ENCODE results near the gene TMEM108. TPM values are rescaled to one million over a fixed set of nuclear protein-coding genes. Genes with fewer than 3 reads are reported as not detected.

TMEM108 gene
- total RNA-seq, 4 donors from 2014 or later: 2.6 to 9.2 (median 4.6) TPM

DNA sequence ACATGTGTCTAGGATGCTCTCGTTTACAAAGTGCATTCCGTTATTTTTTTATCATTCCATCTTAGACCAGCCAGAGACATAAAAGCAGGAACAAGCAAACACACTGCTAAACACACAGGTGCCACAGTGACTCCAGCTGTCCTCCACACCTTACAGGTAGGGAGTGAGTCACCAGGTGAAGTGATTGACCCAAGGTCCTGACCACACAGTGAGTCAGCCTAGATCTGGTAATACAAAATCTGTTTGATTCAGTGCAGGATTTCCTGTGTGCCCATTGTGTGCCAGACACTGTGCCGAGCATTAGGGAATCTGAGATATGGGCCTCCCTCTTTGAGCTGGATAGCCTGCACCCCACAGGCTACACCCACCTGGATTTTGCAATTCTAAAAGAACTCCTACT is 345.0 kb downstream of the TMEM108 start:
- TF ChIP-seq, protein P1, sequence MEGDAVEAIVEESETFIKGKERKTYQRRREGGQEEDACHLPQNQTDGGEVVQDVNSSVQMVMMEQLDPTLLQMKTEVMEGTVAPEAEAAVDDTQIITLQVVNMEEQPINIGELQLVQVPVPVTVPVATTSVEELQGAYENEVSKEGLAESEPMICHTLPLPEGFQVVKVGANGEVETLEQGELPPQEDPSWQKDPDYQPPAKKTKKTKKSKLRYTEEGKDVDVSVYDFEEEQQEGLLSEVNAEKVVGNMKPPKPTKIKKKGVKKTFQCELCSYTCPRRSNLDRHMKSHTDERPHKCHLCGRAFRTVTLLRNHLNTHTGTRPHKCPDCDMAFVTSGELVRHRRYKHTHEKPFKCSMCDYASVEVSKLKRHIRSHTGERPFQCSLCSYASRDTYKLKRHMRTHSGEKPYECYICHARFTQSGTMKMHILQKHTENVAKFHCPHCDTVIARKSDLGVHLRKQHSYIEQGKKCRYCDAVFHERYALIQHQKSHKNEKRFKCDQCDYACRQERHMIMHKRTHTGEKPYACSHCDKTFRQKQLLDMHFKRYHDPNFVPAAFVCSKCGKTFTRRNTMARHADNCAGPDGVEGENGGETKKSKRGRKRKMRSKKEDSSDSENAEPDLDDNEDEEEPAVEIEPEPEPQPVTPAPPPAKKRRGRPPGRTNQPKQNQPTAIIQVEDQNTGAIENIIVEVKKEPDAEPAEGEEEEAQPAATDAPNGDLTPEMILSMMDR (IDR thresholded peaks at IDR 0.05): no peak
- TF ChIP-seq POLR2A (IDR thresholded peaks at IDR 0.05): no peak
- intact Hi-C loops (cut with DNase I): loop anchor here (5.0 kb wide), 2 partner anchors 346 to 656 kb away; partner anchors contain the start of gene TMEM108
- no peak overlapping the region for H3K27ac ChIP-seq
- no peaks in the 10 kb centered on the region for H3K27me3 ChIP-seq
- no peak overlapping the region for H3K4me3 ChIP-seq (replicated peaks in 1 of 3)
- H3K9me3 ChIP-seq: no peaks in the 10 kb centered on the region
- 76 to 86% methylated on average over 3 of the region's 3 CpGs for WGBS, 2 donors
- H3K36me3 ChIP-seq: no peaks in the 10 kb centered on the region
- DNase-seq: no peak
- H3K4me1 ChIP-seq: peaks cover 6 to 16% of the 10 kb centered on the region in 2 donors

DNA sequence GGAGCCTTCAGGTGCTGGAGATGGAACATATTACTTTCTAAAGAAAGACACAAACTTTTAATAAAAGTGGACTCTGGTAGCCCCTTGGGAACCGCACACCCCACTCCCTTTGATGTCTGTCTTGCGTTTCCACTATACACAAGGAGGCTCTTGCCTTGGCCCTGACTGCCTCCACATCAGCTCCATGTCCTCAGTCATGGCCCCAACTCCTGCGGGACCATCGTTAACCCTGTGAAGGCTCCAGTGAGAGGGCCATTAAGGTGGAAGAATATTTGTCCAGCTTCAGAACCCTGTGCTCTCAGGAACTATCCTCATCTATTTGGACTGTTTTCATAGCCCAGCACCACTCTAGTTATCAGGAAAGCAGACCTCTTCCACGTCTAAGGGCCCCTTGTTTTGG is 345.6 kb downstream of the TMEM108 start:
- Histone ChIP-seq H3K4me1 (peaks cover 6 to 17% of the 10 kb centered on the region in 2 donors), H3K9me3 (no peaks in the 10 kb centered on the region), H3K4me3 (replicated peaks in 1 of 3) (no peak overlapping the region), H3K27ac (no peak overlapping the region), H3K36me3 (no peaks in the 10 kb centered on the region), H3K27me3 (no peaks in the 10 kb centered on the region)
- 71 to 82% methylated on average over 5 of the region's 5 CpGs for WGBS, 2 donors
- TF ChIP-seq POLR2A (IDR thresholded peaks at IDR 0.05): no peak
- TF ChIP-seq, protein P1 (IDR thresholded peaks at IDR 0.05): no peak
- intact Hi-C loops (cut with DNase I): loop anchor here (5.0 kb wide), 2 partner anchors 346 to 656 kb away; partner anchors contain the start of gene TMEM108
- DNase-seq: no peak

DNA sequence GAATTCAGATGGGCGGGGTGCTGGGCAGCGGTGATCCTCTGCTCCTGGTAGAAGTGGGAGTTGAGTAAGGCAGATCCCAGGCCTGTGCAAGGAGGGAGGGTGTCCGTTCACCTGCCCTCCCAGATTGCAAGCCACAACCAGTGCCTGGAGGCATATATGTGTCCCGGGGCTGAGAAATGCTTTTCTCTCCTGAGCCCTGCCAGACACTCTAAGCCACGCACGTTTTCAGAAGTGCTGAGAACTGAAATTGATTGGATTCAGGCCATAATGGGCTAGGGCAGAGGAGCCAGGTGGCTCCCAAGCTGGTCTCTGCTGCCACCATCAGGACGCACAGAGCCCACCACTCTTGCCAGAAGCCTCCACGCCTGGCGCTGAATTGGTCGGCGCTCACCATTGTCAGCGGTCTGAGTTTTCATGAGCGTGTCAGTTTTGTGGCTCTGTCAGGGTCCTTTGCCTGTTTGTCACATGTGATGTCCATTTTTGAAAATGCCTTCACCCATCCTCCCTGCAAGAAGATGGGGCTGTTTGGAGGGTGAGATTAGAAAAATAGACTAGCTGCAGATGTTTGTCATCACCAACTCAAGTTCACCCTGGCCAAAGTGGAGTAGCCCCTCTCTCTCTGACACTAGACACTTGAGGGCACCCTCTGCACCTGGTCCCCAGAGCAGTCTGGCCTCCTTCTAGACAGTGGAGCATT is 346.3 kb downstream of the TMEM108 start:
- Histone ChIP-seq H3K27ac (no peak overlapping the region), H3K9me3 (no peaks in the 10 kb centered on the region), H3K4me1 (peaks cover 6 to 21% of the 10 kb centered on the region in 2 donors), H3K36me3 (no peaks in the 10 kb centered on the region), H3K27me3 (no peaks in the 10 kb centered on the region), H3K4me3 (replicated peaks in 1 of 3) (no peak overlapping the region)
- intact Hi-C loops (cut with DNase I): loop anchor here (5.0 kb wide), 2 partner anchors 347 to 657 kb away; partner anchors contain the start of gene TMEM108
- peak; percentile 78 to 82 for DNase-seq
- WGBS, 2 donors: 15 to 19% methylated on average over 12 of the region's 13 CpGs
- TF ChIP-seq POLR2A (IDR thresholded peaks at IDR 0.05): no peak
- TF ChIP-seq, protein P1 (IDR thresholded peaks at IDR 0.05): peak; percentile 46 to 96 (median 94)

DNA sequence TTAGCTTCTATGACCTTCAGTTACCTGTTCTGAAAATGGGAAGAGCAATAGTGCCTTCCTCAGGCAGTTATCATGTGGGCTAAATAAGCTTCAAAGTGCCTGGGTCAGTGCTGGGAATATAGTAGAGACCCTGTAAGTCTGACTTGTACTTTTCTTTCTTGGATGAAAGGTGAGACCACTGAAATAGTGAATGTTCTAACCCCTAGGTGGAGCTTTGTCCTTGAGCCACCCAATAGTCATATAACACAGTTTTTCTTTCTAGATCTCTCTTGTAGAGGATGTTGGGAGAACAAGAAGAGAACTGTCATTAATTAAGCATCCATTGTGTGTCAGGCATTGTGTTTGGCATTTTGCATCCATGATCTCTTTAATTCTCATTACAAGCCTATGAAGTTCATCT is 348.7 kb downstream of the TMEM108 start:
- DNase-seq: no peak
- H3K9me3 ChIP-seq: no peaks in the 10 kb centered on the region
- intact Hi-C loops (cut with DNase I): no loop called here
- no peak overlapping the region for H3K27ac ChIP-seq
- TF ChIP-seq, protein P1 (IDR thresholded peaks at IDR 0.05): no peak
- H3K4me3 ChIP-seq (replicated peaks in 1 of 3): no peak overlapping the region
- no peaks in the 10 kb centered on the region for H3K27me3 ChIP-seq
- H3K36me3 ChIP-seq: no peaks in the 10 kb centered on the region
- H3K4me1 ChIP-seq: peaks cover 6 to 21% of the 10 kb centered on the region in 2 donors

DNA sequence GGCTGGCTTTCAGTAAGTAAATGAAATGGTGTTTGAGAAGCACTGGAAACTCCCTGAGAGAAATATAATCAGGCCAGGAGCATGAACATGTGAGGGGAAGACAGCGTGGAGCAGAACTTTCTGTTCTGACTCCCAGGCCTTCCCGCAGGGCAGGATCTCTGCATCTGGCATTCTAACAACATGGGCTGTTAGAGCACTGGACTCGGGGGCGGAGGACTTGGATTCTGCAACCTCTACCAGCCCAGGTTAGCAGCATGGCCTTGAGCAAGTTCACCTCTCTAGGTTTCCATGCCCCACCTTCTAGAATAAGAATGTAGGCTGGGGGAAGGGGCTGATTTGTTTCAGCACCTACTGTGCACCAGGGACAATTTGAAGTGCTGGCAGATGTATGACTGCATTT is 349.1 kb downstream of the TMEM108 start:
- intact Hi-C loops (cut with DNase I): no loop called here
- H3K4me3 ChIP-seq (replicated peaks in 1 of 3): no peak overlapping the region
- no peaks in the 10 kb centered on the region for H3K27me3 ChIP-seq
- TF ChIP-seq POLR2A (IDR thresholded peaks at IDR 0.05): no peak
- TF ChIP-seq, protein P1 (IDR thresholded peaks at IDR 0.05): no peak
- H3K4me1 ChIP-seq: peaks cover 6 to 19% of the 10 kb centered on the region in 2 donors
- H3K27ac ChIP-seq: no peak overlapping the region
- no peaks in the 10 kb centered on the region for H3K36me3 ChIP-seq
- no peak for DNase-seq
- WGBS, 2 donors: 86 to 93% methylated on average over 4 of the region's 4 CpGs
- no peaks in the 10 kb centered on the region for H3K9me3 ChIP-seq

All from thyroid gland (tissue), 4 donors.